ENCODE measurements around the gene METTL26. TPM values are rescaled to one million over a fixed set of nuclear protein-coding genes. Genes with fewer than 3 reads are reported as not detected.

Gene METTL26
- total RNA-seq, 2 donors from 2014 or later = 42.8 to 61.8 TPM

DNA sequence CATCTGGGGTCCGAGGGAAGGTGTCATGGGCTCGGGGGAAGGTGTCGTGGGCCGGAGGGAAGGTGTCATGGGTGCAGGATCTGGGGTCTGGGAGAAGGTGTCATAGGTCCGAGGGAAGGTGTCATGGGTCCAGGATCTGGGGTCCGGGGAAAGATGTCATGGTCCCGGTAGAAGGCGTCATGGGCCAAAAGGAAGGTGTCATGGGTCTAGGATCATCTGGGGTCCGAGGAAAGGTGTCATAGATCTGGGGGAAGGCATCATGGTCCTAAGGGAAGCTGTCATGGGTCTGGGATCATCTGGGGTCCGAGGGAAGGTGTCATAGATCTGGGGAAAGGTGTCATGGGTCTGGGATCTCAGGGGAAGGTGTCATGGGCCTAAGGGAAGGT lies 45.3 kb downstream of the METTL26 start:
- ATAC-seq (no peak), DNase-seq (no peak)
- intact Hi-C loops (cut with DNase I) = loop anchor here in 1 of 2 donors (5.0 kb wide), 1 partner anchor 46 kb away; the partner anchor contains the start of gene METTL26

DNA sequence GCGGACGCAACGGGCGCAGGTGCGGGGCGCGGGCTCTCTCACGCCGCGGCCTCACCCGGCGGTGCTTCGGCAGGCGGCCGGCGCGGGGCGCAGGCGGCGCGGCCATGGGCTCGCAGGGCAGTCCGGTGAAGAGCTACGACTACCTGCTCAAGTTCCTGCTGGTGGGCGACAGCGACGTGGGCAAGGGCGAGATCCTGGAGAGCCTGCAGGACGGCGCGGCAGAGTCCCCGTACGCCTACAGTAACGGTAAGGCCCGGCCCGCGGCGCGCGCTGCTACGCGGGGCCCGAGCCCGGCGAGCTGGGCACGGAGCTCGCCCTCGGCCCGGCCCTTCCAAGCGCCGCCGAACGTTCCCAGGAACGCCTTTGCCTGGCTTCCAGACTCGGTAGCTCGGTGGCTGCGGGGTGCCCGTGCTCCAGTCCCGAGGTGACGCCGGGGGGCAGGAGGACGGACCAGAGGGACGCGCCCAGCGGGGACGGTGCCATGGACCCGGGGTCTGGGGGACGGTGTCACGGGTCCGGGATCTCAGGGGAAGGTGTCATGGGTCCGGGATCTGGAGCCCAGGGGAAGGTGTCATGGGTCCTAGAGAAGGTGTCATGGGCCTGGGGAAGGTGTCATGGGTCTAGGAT lies 45.8 kb downstream of the METTL26 start:
- DNase-seq (no peak), ATAC-seq (no peak)
- intact Hi-C loops (cut with DNase I) = loop anchor here in 1 of 2 donors (5.0 kb wide), 1 partner anchor 47 kb away; the partner anchor contains the start of gene METTL26

DNA sequence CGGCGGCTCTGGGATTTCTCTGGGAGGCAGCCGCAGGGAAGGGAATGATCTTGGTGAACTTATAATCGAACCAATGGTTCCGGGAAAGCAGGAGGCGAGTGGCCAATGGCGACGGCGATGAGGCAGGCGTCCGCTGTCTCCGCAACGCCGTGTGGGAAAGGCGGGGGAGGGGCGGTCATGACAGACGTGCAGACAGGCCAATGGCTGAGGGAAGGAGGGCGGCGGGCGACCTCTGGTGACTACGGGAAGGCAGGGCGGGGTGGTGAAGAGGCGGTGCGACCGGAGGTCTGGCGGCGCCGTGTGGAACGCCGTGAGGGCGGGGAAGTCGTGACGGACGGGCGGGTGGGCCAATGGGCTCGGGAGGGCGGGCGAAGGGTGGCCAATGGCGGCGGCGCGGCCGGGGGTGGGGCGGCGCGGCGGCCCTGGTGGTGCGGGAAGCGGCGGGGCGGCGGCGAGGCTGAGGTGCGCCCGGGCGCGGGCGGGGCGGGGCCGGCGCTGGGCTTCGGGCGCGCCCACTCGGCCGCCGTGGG lies 46.4 kb downstream of the METTL26 start, which contains the start of gene RAB40C:
Gene RAB40C (plus strand): TSS at position 409 of the 530 bp plus-strand sequence. CDS start 226 bp downstream, outside the sequence.
- ATAC-seq (peak; percentile 93 to 95), DNase-seq (peak; percentile 100)
- intact Hi-C loops (cut with DNase I) = loop anchor here in 1 of 2 donors (5.0 kb wide), 1 partner anchor 48 kb away; the partner anchor contains the start of gene METTL26

DNA sequence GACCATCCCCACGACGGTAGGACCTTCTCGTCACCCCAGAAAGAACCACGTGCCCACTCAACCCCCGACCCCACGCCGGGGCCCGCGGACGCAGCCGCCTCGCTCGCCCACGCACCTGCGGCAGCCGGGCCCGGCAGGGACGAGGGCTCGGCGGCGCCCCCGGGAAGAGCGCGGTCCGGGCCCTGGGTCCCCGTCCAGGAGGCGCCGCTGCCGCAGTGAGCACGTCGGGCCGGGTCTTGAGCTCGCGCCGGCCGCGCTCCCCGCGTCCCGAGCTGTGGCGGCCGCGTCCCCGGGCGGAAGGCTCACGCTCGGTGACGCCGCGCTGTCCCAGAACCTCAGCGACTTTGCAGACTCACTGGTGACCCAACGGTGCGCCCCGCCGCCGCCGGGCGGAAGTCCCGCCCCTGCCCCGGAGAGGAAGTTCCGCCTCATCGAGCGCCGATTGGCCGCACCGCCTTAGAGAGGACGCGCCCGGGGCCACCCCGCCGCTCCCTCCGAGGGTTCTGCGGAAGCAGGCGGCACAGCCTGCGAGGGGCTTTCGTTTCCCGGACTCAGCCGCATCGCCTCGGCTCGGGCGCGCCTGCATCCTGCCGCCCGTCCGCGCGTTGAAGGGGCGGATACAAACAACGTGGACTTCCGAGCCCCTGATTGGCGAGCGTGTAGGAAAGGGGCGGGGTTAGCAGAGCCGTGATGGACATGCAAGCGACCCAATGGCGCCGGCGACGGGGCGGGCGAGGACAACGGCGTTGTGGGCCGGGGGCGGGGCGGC lies 47.0 kb downstream of the METTL26 start:
- peak; percentile 97 for DNase-seq
- peak; percentile 87 to 92 for ATAC-seq
- intact Hi-C loops (cut with DNase I) = no loop called here

DNA sequence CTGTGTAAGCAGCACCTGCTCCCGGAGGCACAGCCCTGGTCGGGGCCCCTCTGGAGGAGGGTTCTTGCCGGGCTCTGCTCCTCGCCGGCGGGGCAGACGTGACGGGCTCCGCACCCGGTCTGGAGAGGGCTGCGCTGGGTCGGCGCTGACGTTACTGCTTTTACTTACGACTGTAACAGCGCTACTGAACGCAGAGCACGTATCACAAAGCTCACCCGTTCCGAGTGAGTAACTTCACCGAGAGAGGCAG lies 47.5 kb downstream of the METTL26 start:
- intact Hi-C loops (cut with DNase I) = no loop called here
- peak in 1 of 2 donors; percentile 0 for ATAC-seq

DNA sequence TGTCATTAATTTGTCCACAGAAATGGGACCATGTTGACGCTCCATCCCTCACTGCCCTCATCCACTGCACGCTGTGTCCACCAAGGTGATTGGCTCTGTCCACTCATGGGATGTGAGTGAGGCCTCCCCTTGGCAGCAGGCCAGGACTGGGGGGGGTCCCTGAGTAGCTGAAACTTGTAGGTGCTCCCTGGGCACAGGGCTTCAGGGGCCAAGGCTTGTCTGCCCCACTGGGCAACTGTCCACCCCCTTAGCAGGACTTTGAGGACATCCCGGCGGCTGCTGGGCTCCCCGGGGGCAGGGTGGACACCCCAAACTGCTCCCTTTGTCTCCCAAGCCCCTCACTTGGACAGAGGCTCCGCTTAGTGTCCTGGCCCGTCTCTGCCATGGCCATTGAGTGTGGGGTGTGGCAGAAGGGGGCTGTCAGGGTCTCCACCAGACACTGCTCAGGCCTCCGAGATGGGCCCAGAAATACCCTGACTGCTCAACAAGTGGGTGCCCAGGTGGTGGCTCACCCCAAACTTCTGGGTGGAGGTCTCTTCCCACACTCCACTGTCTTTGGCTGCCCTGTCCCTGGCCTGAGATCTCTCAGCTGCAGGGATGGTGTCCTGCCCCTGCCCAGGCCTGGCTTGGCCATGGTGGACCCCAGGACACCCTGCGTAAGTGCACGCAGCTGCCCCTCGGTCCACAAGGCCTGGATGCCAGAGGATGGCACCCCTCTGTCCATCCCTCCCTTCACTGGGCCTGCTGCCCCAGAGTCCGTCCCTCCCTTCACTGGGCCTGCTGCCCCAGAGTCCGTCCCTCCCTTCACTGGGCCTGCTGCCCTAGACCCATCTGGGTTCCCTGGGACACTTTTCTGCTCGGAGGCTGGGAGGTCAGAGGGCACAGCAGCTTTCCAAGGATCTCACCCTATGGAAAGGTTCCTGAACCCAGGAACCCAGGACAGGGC lies 49.2 kb downstream of the METTL26 start:
- no peak for ATAC-seq
- DNase-seq = peak; percentile 65
- intact Hi-C loops (cut with DNase I) = no loop called here

More for the DNA sequence above, 47.5 kb downstream of the METTL26 start:
- peak; percentile 57 for DNase-seq

DNA sequence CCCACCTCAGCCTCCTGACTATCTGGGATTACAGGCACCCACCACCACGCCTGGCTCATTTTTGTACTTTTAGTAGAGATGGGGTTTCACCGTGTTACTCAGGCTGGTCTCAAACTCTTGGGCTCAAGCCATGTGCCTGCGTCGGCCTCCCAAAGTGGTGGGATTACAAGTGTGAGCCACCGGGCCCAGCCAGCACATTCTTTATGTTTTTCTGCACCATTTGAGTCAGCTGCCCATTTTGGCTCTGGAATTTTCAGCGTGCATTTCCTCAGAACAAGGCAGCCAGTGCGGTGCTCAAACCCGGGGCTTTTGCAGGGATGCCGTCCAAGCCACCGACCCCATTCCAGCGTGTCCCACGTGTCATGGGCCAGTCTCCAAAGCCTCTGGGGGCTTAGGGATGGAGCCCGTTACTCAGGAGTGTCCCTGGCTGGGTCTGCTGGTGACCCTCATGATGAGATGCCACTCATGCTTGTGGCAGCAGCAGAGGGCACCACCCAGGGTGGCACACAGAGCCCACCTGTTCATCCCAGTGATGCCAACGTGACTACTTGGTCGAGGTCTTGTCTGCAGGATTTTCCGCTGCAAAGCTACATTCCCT lies 50.0 kb downstream of the METTL26 start:
- intact Hi-C loops (cut with DNase I) = no loop called here
- ATAC-seq = no peak
- no peak for DNase-seq

DNA sequence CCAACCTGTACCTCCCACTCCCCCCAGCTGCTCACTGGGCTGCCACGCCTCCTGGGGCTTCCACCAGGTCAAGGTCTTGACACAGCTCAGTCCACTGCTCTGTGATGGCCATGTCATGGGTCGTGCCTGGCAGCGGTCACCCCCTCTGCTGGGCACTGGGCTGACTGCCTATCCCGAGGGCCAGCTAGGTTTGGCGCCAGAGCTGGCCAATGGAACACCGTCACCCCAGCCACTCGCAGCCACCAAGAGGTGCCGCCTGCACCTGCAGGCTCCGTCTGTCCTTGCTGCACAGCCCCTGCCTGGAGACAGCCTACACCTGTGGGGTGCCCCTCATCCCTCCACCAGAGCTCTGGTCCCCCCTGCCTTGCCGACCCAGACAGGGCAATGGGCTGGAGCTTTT lies 50.8 kb downstream of the METTL26 start:
- DNase-seq = no peak
- ATAC-seq = no peak
- intact Hi-C loops (cut with DNase I) = no loop called here

Other genes starting within 250 kb of the METTL26 start
- 10 to 100 TPM; 45.3 to 71.1 TPM for gene NME4, start 239.1 kb downstream of the METTL26 start, total RNA-seq
- 10 to 100 TPM in 1 of 2 donors, 1 to 10 TPM in 1; 8.9 to 15.9 TPM for gene DECR2, start 234.4 kb downstream of the METTL26 start, total RNA-seq
- gene RAB11FIP3, start 210.7 kb downstream of the METTL26 start, total RNA-seq = 10 to 100 TPM; 24.2 to 38.1 TPM
- gene CAPN15, start 108.6 kb downstream of the METTL26 start, total RNA-seq = 10 to 100 TPM; 19.2 to 25.8 TPM
- gene PRR35, start 75.9 kb downstream of the METTL26 start, total RNA-seq = not detected
- under 1 TPM; 0.10 to 0.97 TPM for gene NHLRC4, start 69.3 kb downstream of the METTL26 start, total RNA-seq
- gene PIGQ, start 66.3 kb downstream of the METTL26 start, total RNA-seq = 10 to 100 TPM; 19.1 to 21.3 TPM
- gene RAB40C, start 46.2 kb downstream of the METTL26 start, total RNA-seq = 10 to 100 TPM in 1 of 2 donors, 1 to 10 TPM in 1; 9.9 to 13.5 TPM
- gene WFIKKN1, start 5.3 kb downstream of the METTL26 start, total RNA-seq = under 1 TPM; 0.21 to 0.50 TPM
- 100 to 1,000 TPM in 1 of 2 donors, 10 to 100 TPM in 1; 92.8 to 117 TPM for gene MCRIP2, start 5.5 kb upstream of the METTL26 start, total RNA-seq
- 10 to 100 TPM in 1 of 2 donors, 1 to 10 TPM in 1; 9.6 to 15.5 TPM for gene WDR90, start 13.1 kb upstream of the METTL26 start, total RNA-seq
- gene RHOT2, start 31.8 kb upstream of the METTL26 start, total RNA-seq = 100 to 1,000 TPM in 1 of 2 donors, 10 to 100 TPM in 1; 73.8 to 106 TPM
- 1 to 10 TPM; 1.2 TPM for gene RHBDL1, start 39.4 kb upstream of the METTL26 start, total RNA-seq
- 100 to 1,000 TPM in 1 of 2 donors, 10 to 100 TPM in 1; 89.1 to 101 TPM for gene STUB1, start 44.1 kb upstream of the METTL26 start, total RNA-seq
- 10 to 100 TPM; 45.5 to 48.9 TPM for gene JMJD8, start 48.0 kb upstream of the METTL26 start, total RNA-seq
- gene WDR24, start 54.1 kb upstream of the METTL26 start, total RNA-seq = 1 to 10 TPM; 8.2 TPM
- 1 to 10 TPM in 1 of 2 donors, under 1 TPM in 1; 0.32 to 1.0 TPM for gene FBXL16, start 69.5 kb upstream of the METTL26 start, total RNA-seq
- gene METRN, start 78.8 kb upstream of the METTL26 start, total RNA-seq = 10 to 100 TPM; 53.7 to 56.8 TPM
- 10 to 100 TPM; 32.5 to 36.8 TPM for gene ANTKMT, start 84.8 kb upstream of the METTL26 start, total RNA-seq
- under 1 TPM; 0.50 to 0.56 TPM for gene CCDC78, start 90.1 kb upstream of the METTL26 start, total RNA-seq
- 10 to 100 TPM; 12.0 to 15.8 TPM for gene HAGHL, start 90.8 kb upstream of the METTL26 start, total RNA-seq
- gene CIAO3, start 104.7 kb upstream of the METTL26 start, total RNA-seq = 10 to 100 TPM; 22.6 to 23.3 TPM
- 10 to 100 TPM; 12.6 to 13.0 TPM for gene MSLN, start 124.4 kb upstream of the METTL26 start, total RNA-seq
- gene RPUSD1, start 152.1 kb upstream of the METTL26 start, total RNA-seq = 10 to 100 TPM; 11.1 to 11.4 TPM
- 1 to 10 TPM; 4.7 to 8.8 TPM for gene CHTF18, start 152.3 kb upstream of the METTL26 start, total RNA-seq
- gene GNG13, start 164.4 kb upstream of the METTL26 start, total RNA-seq = not detected